Inferior parietal cortex (tissue), 1 donor: ENCODE results near the gene GABRQ.
"Not testable (repeated sequence)": the region's sequence is repeated elsewhere in the genome, so short reads cannot be mapped to it uniquely, and the experiment has no call there.

Experiments
- DNase-seq: peaks from one replicate; pipeline ENCODE4 v3.0.0-alpha.2; 2016; ENCODE audit errors: extremely low spot score

Gene GABRQ

DNA sequence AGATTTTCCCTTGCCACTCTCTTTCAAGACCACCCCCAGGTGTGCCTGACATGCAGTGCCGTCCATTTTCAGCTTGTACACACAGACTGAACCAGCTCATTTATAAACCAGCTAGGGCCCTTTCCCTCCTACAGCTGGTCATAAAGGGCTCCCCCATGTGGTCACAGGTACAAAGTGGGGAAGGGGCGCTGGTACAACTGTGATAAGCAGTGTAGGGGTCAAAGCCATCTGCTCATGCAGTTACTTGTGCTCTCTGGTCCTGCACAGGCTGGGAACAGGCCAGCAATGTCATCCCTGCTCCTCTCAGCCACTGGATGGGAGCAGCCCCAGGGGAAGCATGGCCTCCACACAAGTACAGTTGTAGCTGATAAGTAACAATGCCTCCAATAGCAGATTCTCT lies 20.6 kb downstream of the GABRQ start:
- no peak for DNase-seq

DNA sequence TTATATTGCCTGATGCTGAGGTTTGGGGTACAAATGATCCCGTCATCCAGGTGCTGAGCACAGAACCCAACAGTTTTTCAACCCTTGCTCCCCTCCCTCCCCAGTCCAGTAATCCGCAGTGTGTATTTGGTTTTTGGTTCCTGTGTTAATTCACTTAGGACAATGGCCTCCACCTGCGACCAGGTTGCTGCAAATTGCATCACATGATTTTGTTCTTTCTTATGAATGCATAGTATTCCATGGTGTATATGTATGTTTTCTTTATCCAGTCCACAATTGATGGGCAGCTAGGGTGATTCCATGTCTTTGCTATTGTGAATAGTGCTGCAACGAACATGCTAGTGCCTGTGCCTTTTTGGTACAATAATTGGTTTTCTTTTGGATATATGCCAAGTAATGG lies 25.4 kb downstream of the GABRQ start:
- no peak for DNase-seq

DNA sequence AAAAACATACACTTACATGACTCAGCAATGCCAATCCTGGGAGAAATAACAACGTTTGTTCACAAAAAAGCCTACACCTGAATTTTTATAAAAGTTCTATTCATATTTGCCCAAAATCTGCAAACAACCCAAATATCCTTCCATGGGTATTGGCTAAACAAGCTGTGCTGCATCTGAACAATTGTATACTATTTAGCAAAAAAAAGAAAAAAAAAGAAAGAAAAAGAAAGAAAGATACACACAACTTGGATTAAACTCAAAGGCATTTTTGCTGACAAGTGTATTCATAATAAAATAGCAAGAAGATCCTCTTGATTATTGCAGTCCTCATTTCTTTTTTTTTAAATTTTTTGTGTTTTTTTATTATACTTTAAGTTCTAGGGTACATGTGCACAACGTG lies 36.4 kb downstream of the GABRQ start:
- DNase-seq = no peak

GRCh38 chrX:152674652-152675051 lies 37.0 kb downstream of the GABRQ start:
- DNase-seq = not testable (repeated sequence)

DNA sequence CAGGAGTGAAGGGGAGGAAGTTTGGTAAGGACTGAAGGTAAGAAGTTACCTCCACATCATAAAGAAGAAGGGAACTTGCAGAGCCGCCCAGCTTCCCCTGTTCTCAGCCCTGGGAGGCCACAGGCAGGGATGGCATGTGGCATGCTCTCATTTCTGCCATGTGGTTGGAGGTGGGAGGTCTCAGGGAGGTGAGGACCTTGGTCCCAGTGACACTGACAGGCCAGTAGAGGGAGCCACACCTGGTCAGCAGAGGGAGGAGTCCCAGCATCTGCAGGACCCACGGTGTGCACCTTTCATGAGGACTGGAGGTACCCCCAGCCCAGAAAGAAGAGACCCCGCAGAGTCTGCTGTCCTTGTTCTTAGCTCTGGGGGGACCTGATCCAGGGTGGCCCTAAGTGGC lies 43.3 kb downstream of the GABRQ start:
- DNase-seq = not testable (repeated sequence)

GRCh38 chrX:152697952-152698931 lies 60.5 kb downstream of the GABRQ start, which contains the start of gene MAGEA3:
TSS of gene MAGEA3 (plus strand) at chrX:152698794. CDS start at chrX:152700833, 2,039 bp downstream.
- not testable (repeated sequence) for DNase-seq

DNA sequence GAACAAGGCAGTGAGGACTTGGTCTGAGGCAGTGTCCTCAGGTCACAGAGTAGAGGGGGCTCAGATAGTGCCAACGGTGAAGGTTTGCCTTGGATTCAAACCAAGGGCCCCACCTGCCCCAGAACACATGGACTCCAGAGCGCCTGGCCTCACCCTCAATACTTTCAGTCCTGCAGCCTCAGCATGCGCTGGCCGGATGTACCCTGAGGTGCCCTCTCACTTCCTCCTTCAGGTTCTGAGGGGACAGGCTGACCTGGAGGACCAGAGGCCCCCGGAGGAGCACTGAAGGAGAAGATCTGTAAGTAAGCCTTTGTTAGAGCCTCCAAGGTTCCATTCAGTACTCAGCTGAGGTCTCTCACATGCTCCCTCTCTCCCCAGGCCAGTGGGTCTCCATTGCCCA lies 62.7 kb downstream of the GABRQ start:
- not testable (repeated sequence) for DNase-seq

DNA sequence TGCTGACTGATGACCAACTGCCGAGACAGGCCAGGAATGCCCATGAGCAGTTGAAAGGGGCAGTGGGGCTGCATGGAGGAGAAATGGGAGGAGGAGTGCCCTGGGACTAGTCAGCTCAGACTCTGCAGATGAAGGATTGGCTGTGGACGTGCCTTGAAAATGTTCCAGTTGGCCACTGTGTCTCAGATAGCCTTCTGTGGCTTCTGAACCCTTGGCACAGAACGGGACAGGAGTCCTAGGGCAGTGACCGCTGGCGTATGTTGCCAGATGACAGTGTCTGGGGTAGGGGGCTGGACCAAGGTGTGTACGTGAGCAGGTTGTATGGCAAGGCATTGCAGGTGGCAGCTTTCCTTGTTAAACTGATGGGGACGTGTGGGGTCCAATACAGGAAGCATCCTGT lies 68.8 kb downstream of the GABRQ start:
- DNase-seq = not testable (repeated sequence)
